HG03103 (cell line): ENCODE data around the gene SLC6A3.

Experiments used
- ATAC-seq: cut with Tn5 transposase; IDR thresholded peaks from one replicate; pipeline ENCODE4 v1.9.1; 2021; ENCODE audit warnings: low read depth; ENCODE audit not compliant: unreplicated experiment

The SLC6A3 gene

GRCh38 chr5:1392261-1392660 is 53.0 kb downstream of the SLC6A3 start:
- no peak for ATAC-seq

GRCh38 chr5:1391691-1392090 is 53.5 kb downstream of the SLC6A3 start:
- ATAC-seq = no peak

GRCh38 chr5:1390861-1391600 is 54.2 kb downstream of the SLC6A3 start:
- ATAC-seq = no peak

GRCh38 chr5:1390333-1390732 is 54.9 kb downstream of the SLC6A3 start:
- no peak for ATAC-seq

- ATAC-seq = no peak
Measured at GRCh38 chr5:1388383-1388967, 56.8 kb downstream of the SLC6A3 start.

GRCh38 chr5:1387876-1388275 is 57.4 kb downstream of the SLC6A3 start:
- ATAC-seq = no peak

- ATAC-seq = no peak
Measured at GRCh38 chr5:1387059-1387755, 58.0 kb downstream of the SLC6A3 start.

- ATAC-seq = peak; percentile 33
Measured at GRCh38 chr5:1386274-1386717, 58.9 kb downstream of the SLC6A3 start.

GRCh38 chr5:1385395-1386273 is 59.6 kb downstream of the SLC6A3 start:
- ATAC-seq = peak; percentile 91

GRCh38 chr5:1384521-1384920 is 60.7 kb downstream of the SLC6A3 start:
- no peak for ATAC-seq

GRCh38 chr5:1383886-1384401 is 61.3 kb downstream of the SLC6A3 start:
- no peak for ATAC-seq

GRCh38 chr5:1383344-1383743 is 61.9 kb downstream of the SLC6A3 start:
- no peak for ATAC-seq

- ATAC-seq = no peak
Measured at GRCh38 chr5:1382248-1382700, 63.0 kb downstream of the SLC6A3 start.

GRCh38 chr5:1381370-1382247 is 63.6 kb downstream of the SLC6A3 start:
- ATAC-seq = no peak

- no peak for ATAC-seq
Measured at GRCh38 chr5:1380910-1381309, 64.3 kb downstream of the SLC6A3 start.

GRCh38 chr5:1380011-1380817 is 65.0 kb downstream of the SLC6A3 start:
- peak; percentile 66 for ATAC-seq

- no peak for ATAC-seq
Measured at GRCh38 chr5:1378866-1379659, 66.2 kb downstream of the SLC6A3 start.

GRCh38 chr5:1378096-1378495 is 67.1 kb downstream of the SLC6A3 start:
- ATAC-seq = no peak
